ENCODE measurements around the gene XRCC3. TPM values are rescaled to one million over a fixed set of nuclear protein-coding genes. Genes with fewer than 3 reads are reported as not detected.

XRCC3 gene
- total and polyA plus RNA-seq, 9 donors, result 6.9 to 14.2 (median 10.6) TPM

DNA sequence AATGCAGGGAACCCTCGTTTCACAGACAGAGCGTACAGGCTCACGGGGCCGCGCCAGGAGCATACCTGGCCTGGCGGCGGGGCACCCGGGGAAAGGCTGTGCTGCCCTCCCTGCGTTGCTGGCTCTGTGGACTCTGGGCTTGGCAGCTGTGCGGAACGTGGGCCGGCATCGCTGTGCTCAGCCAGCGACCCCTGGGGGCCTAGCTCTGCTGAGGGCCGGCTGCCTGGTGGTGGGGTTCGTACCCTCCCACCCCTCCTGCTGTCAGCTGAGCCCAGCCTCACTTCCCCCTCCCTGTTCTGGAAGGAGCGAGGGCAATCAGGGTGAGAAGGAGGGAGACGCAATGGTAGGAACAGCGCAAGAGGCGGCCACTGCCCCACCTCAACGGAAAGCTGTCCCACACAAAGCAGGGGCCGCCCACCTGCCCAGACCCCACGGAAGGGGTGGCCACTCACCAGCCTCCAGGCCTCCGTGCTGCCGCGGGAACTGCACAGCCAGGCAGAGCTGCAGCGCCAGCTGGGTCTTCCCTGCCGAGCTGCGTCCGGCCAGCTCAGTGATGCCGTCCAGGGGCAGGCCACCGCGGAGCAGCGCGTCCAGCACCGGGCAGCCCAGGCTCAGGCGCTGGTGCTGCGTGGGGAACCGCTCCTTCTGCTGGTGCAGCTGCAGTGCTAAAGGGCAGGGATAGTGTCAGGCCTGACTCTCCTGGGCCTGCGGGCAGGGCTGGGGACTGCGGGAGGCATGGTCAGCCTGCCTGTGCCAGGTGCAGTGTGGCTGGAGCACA lies 8.5 kb downstream of the XRCC3 start:
- H3K27ac ChIP-seq (ENCODE audit: low read length), result no peak overlapping the region
- no peaks in the 10 kb centered on the region for H3K27me3 ChIP-seq (ENCODE audit: control insufficient read depth, insufficient read depth, low read length)
- no peaks in the 10 kb centered on the region for H3K9me3 ChIP-seq (replicated peaks; ENCODE audit: control insufficient read depth, low read depth, low read length)
- H3K4me3 ChIP-seq (ENCODE audit: low read length), result no peak overlapping the region
- peaks cover 76% of the 10 kb centered on the region for H3K36me3 ChIP-seq (ENCODE audit: control insufficient read depth, insufficient read depth, low read length)
- peaks cover 18% of the 10 kb centered on the region for H3K4me1 ChIP-seq (ENCODE audit: control insufficient read depth, insufficient read depth, low read length)
- no peak for DNase-seq
- 90% methylated on average over 32 of the region's 41 CpGs for WGBS (ENCODE audit: insufficient coverage)

DNA sequence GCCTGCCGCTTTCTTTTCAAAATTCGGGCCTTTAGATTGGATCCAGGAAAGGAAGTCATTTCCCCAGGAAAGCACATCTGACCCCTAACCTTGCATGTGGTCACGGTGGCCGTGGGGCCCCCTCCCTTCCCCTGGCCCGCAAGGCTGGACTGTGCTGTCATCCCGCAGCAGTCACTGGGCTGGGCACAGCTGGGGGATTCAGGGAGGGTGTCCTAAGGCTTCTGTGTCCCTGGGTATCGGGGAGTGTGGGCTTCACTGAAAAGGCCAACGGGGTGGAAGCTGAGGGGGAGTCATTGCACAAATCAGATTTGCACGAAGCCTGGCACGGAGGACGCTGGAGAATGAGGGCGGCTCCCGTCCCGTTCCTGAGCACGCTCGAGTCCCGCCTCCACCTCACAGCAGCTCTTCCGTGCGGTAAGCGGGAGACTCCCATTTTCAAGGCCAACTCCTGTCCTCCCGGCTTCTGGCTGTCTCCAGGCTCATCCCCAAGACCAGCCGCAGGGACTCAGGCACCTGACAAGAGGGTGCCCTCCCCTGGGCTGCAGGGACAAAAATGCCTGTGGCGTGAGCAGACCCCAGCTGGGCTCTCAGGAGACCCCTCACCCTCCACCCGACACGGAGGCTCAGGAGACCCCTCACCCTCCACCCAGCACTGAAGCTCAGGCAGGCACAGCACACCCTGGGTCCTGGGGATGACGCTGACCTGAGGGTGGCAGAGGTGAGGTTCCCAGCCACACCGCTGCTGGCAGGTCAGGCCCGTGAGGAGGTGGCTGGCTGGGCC lies 9.6 kb downstream of the XRCC3 start:
- Histone ChIP-seq H3K9me3 (replicated peaks; ENCODE audit: control insufficient read depth, low read depth, low read length) (no peaks in the 10 kb centered on the region), H3K27me3 (ENCODE audit: control insufficient read depth, insufficient read depth, low read length) (no peaks in the 10 kb centered on the region), H3K36me3 (ENCODE audit: control insufficient read depth, insufficient read depth, low read length) (peaks cover 85% of the 10 kb centered on the region), H3K27ac (ENCODE audit: low read length) (no peak overlapping the region), H3K4me1 (ENCODE audit: control insufficient read depth, insufficient read depth, low read length) (peaks cover 19% of the 10 kb centered on the region), H3K4me3 (ENCODE audit: low read length) (no peak overlapping the region)
- 67% methylated on average over 21 of the region's 28 CpGs for WGBS (ENCODE audit: insufficient coverage)
- no peak for DNase-seq

DNA sequence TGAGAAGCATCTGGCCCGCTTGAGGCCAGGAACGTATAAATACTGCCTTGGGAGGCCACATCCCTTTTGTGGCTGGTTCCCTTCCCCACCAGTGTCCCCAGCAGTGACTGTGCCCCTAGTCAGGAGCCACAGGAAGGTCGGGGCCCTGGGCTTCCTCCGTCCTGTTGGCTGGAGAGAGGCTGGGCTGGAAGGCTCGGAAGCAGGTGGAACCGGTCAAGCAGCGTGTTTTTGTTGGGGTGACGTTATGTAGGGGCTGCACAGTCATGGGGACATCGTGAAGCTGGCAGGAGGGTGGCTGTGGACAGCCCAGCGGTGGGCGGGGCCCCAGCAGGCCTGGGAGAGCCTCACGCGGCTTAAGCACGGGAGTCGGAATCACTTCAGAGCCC lies 10.1 kb downstream of the XRCC3 start:
- Histone ChIP-seq H3K9me3 (replicated peaks; ENCODE audit: control insufficient read depth, low read depth, low read length) (no peaks in the 10 kb centered on the region), H3K4me1 (ENCODE audit: control insufficient read depth, insufficient read depth, low read length) (peaks cover 25% of the 10 kb centered on the region), H3K27me3 (ENCODE audit: control insufficient read depth, insufficient read depth, low read length) (no peaks in the 10 kb centered on the region), H3K4me3 (ENCODE audit: low read length) (no peak overlapping the region), H3K36me3 (ENCODE audit: control insufficient read depth, insufficient read depth, low read length) (peaks cover 90% of the 10 kb centered on the region), H3K27ac (ENCODE audit: low read length) (peak overlapping the region; percentile 55)
- no peak for DNase-seq
- WGBS (ENCODE audit: insufficient coverage), result 45% methylated on average over 9 of the region's 15 CpGs

DNA sequence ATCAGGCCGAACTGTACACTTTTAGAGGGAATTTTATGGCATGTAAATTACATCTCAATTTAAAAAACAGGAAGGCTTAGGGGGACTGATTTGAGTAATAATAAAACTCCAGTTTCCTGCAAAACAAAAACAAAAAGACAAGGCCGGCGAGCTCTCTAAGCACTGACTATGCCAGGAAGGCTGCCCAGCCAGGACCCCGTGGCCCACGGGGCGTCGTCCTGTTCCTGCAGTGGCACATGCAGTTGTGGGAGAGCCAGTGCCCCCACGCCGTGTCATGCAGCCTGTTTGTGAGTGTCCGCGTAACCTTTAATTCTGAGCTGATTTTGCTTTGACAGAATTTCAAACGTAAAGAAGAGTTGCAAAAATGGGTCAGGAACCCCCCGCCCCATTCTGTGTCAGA lies 10.5 kb downstream of the XRCC3 start:
- Histone ChIP-seq H3K9me3 (replicated peaks; ENCODE audit: control insufficient read depth, low read depth, low read length) (no peaks in the 10 kb centered on the region), H3K36me3 (ENCODE audit: control insufficient read depth, insufficient read depth, low read length) (peaks cover 92% of the 10 kb centered on the region), H3K27me3 (ENCODE audit: control insufficient read depth, insufficient read depth, low read length) (no peaks in the 10 kb centered on the region), H3K4me1 (ENCODE audit: control insufficient read depth, insufficient read depth, low read length) (peaks cover 29% of the 10 kb centered on the region), H3K27ac (ENCODE audit: low read length) (peak overlapping the region; percentile 55), H3K4me3 (ENCODE audit: low read length) (no peak overlapping the region)
- WGBS (ENCODE audit: insufficient coverage), result 79% methylated on average over 12 of the region's 13 CpGs
- no peak for DNase-seq

DNA sequence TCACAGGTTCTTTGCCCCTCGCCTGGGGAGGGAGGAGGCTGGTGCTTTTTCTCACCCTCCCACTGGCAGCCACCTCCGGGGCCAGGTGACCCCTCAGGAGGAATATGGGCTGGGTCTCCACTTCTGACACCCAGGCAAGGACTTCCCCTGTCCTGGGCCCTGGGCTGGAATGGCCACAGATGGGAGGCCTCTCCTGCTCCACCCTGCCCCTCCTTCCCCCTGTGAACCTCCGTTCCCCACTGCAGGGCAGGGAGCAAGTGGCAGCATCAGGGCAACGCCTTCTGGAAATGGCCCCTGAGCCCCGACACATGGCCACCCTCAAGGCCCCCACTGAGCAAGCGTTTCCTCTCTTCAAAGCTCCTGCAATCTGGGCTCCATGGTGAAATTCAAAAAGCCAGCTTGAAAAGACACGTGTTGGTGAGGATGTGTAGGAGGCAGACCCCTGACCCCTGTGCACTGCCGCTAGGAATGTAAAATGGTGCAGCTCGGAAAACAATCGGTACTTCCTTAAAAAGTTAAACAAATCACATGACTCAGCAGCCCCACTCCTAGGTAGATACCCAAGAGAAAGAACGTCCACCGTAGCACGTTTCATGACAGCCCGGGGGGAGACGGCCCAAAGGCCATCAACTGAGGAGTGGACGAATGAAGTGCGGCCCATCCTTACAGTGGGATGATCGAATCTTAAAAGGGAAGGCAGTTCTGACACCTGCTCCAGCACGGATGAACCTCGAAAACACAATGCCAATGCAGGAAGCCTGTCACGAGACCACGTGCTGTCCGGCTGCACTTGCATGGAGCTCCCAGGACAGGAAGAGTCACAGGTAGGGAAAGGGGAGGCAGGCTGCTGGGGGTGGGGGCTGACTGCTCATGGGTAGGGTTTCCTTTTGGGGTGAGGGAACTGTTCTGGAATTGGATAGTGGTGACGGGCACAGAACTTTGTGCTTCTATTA lies 11.5 kb downstream of the XRCC3 start:
- H3K4me3 ChIP-seq (ENCODE audit: low read length), result no peak overlapping the region
- no peaks in the 10 kb centered on the region for H3K27me3 ChIP-seq (ENCODE audit: control insufficient read depth, insufficient read depth, low read length)
- peaks cover 37% of the 10 kb centered on the region for H3K4me1 ChIP-seq (ENCODE audit: control insufficient read depth, insufficient read depth, low read length)
- no peak for DNase-seq
- WGBS (ENCODE audit: insufficient coverage), result 74% methylated on average over 18 of the region's 24 CpGs
- peak overlapping the region; percentile 25 for H3K27ac ChIP-seq (ENCODE audit: low read length)
- peaks cover 94% of the 10 kb centered on the region for H3K36me3 ChIP-seq (ENCODE audit: control insufficient read depth, insufficient read depth, low read length)
- H3K9me3 ChIP-seq (replicated peaks; ENCODE audit: control insufficient read depth, low read depth, low read length), result no peaks in the 10 kb centered on the region

DNA sequence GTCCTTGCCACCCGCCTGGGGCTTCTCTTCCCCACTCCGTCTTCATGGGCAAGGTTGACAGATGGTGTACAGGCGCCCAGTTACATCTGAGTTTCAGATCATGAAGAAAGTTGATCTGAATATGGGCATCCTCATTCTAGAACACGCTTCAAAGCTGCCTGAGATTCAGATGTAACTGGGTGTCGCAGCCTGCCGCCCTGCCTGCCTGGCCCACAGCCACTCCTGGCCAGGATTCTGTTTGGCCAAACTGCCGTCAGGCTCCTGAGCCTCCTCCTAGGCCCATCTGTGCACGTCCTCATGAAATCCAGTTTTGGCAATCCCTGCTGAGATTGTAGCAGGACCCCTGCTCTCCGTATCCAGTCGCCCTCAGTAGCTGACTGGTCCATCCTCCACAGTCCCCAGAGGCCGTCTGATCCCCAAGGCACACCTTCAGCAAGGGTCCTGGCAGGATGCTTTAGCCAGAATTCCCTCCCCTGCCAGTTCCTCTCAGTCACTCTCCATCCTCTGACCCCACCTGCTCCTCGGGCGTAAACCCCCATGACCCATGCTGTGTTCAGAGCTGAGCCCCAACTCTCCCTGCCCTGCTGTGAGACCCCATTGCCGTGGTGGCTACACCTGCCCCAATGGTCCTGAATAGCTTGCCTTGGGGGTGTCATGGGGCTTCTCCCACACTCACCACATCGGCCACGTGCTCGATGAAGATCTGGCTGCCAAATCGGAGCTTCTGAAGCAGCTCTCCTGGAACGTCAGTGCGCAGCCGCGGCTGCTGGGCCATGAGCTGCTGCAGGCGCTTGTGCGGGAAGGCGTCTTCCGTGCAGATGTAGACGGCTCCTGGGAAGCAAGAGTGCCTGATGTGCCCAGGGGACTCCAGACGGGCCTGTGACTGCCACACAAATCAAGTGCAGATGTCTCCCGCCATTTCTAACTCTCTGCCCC lies 12.5 kb downstream of the XRCC3 start:
- 61% methylated on average over 25 of the region's 29 CpGs for WGBS (ENCODE audit: insufficient coverage)

DNA sequence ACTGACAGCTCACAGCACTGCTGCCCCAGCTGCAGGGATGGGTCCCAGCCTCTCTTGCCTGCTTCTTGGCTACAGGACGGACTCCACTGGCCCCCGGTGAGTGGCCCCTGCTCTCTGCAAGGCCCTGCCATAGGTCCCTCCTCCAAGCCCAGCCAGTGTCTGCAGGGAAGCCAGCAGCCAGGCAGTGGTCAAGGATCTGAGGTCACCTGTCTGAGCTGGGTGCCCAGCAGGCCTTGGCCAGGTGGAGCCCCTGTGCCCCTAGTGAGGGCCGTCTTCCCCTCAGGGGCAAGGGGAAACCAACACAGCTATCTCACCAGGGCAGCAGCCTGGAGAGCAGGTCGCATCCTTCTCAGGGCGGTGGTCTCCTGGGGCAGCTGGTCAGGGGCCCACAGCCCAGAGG lies 13.2 kb downstream of the XRCC3 start:
- no peak for DNase-seq
- Histone ChIP-seq H3K36me3 (ENCODE audit: control insufficient read depth, insufficient read depth, low read length) (peaks cover 86% of the 10 kb centered on the region), H3K4me1 (ENCODE audit: control insufficient read depth, insufficient read depth, low read length) (peaks cover 53% of the 10 kb centered on the region), H3K4me3 (ENCODE audit: low read length) (no peak overlapping the region), H3K27ac (ENCODE audit: low read length) (no peak overlapping the region), H3K9me3 (replicated peaks; ENCODE audit: control insufficient read depth, low read depth, low read length) (no peaks in the 10 kb centered on the region), H3K27me3 (ENCODE audit: control insufficient read depth, insufficient read depth, low read length) (no peaks in the 10 kb centered on the region)
- 71% methylated on average over 5 of the region's 5 CpGs for WGBS (ENCODE audit: insufficient coverage)

More for the DNA sequence above, 12.5 kb downstream of the XRCC3 start:
- Histone ChIP-seq H3K27ac (ENCODE audit: low read length) (no peak overlapping the region), H3K27me3 (ENCODE audit: control insufficient read depth, insufficient read depth, low read length) (no peaks in the 10 kb centered on the region), H3K4me1 (ENCODE audit: control insufficient read depth, insufficient read depth, low read length) (peaks cover 47% of the 10 kb centered on the region), H3K4me3 (ENCODE audit: low read length) (no peak overlapping the region), H3K9me3 (replicated peaks; ENCODE audit: control insufficient read depth, low read depth, low read length) (no peaks in the 10 kb centered on the region), H3K36me3 (ENCODE audit: control insufficient read depth, insufficient read depth, low read length) (peaks cover 92% of the 10 kb centered on the region)
- no peak for DNase-seq

DNA sequence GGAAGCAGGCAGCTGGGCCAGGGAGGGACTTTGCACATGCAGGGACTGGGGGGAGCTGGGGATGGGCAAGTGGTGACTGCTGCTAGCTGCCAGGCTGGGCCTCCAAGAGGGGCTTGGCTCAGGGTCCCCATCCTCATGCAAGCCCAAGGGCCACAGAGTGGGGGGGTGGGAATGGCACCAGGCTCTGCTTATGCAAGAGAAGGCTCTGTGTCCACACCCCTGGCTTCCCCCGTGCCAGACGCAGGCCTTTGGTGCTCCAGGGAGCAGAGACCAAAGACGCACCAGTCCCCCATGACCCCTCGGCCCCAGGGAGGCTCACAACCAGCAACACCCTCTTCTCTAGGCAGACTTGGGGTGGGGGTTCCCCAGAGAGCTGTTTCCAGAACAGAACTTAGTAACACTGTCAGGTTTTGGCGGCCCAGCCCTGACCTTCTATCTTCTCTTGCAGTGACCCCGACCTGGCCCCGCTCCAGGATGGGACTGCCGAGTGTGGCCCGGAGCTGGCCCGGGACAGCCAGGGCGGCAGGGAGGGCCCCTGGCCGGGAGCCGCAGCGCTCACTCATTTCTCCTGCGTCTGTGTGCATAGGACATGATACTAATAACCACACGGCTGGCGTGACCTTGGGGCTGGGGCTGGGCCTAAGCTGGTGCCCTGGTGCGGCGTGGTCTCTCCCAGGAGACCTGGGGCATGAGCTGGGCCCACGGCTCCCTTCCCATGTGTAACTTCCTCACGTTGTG lies 14.3 kb downstream of the XRCC3 start:
- Histone ChIP-seq H3K27ac (ENCODE audit: low read length) (peak overlapping the region; percentile 62), H3K4me3 (ENCODE audit: low read length) (no peak overlapping the region), H3K27me3 (ENCODE audit: control insufficient read depth, insufficient read depth, low read length) (no peaks in the 10 kb centered on the region), H3K4me1 (ENCODE audit: control insufficient read depth, insufficient read depth, low read length) (peaks cover 65% of the 10 kb centered on the region), H3K9me3 (replicated peaks; ENCODE audit: control insufficient read depth, low read depth, low read length) (no peaks in the 10 kb centered on the region), H3K36me3 (ENCODE audit: control insufficient read depth, insufficient read depth, low read length) (peaks cover 75% of the 10 kb centered on the region)
- WGBS (ENCODE audit: insufficient coverage), result 78% methylated on average over 14 of the region's 21 CpGs
- DNase-seq, result no peak

Measured in muscle of leg (tissue), 11 donors.